Fibroblast of the conjunctiva (primary cell): ENCODE results near the gene GABBR1.

Experiments used
- DNase-seq: peaks from one replicate; pipeline ENCODE4 v3.0.0-alpha.2; 2010; ENCODE audit warnings: low read depth

Gene GABBR1

DNA sequence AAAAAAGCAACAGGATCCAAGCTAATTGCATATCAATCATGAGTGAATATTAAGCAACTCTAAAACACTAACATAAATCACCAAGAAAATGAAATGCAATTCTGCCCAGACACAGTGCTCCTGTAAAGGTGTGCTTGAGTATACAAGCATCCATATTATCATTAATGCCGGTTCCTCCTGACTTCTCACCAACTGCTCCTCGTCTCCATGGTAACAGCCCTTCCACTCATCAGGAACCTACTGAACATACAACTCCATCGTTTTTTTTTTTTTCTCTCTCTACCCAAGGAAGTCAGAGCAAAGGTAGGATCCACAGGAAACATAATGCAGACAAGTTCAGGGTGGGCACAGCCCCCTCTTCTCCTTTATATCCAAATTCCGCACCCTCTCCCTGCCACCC is 12.4 kb downstream of the GABBR1 start:
- no peak for DNase-seq

DNA sequence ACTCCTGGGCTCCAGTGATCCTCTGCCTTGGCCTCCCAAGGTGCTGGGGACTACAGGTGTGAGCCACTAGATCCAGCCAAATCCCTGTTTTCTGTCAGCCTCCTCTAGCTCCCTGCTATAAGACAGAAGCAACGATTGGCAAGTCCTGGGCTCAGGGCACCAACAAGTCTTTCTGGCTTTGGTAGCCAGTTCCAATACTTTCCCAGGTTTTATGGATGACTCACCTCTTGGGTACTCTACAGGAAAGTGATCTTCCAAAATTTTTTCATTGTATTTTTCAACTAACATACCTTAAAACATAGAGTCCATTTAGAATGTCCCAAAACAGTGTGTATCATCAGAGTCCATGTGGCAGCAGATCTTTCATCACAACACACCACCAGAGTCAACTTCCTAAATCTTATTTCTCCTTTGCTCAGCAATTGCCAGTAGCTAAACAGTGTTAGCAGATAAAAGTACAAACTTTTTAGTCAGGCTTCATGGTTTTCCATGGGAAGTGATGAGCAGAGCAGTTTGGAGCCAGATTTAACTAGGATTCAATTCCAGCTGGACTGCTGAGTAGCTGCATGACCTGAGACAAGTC is 13.3 kb downstream of the GABBR1 start:
- DNase-seq, result no peak

DNA sequence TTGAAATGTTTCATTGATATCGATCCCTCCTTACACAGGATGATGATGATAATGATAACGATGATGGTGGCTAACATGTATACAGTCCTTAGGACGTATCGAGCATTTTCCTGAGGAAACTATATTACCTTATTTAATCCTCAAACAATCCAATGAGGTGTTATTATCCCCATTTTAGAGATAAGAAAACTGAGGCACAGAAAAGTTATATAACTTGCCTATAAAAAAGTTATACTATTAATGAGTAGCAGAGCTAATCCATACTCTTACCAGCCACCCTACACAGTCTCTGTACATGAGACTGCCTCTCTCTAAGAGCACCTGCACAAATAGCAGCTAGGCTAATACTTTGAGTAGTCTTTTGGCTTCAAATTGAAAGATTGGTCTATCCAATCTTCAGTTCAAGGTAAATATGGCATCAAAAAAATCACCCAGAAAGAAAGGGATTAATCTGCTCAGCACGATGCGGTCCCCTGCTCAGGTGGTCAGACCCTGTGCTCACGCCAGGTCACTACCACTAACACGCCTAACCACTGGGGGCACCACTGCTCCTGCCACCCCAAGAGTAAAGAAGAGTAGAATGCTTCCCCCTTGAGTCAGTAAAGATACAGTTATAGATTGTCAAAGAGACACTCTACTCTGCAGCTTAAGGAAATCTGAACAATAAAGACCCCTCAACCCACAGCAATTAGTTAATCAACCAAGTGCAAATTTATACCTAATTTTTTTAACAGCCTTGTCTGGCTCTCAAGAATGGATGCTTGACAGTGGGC is 15.0 kb downstream of the GABBR1 start:
- DNase-seq, result no peak

DNA sequence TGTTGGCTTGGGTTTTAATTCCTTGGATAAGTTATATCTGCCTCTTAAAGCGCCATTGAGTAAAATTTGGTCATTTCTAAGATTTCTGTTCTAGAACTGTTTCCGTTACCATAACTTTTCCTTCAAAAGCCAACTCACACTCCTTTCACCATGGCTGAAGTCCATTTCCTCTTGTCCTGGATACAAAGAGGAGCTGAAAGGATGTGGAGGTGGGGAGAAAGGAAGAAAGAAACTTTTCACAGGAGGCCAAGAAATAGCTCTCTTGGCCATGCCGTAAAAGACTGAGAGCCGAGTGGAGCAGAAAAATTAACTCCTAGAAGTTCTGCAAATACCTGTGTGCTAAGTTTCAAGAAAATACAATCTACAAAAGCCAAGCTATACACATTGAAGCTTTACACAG is 21.6 kb downstream of the GABBR1 start:
- DNase-seq, result no peak

DNA sequence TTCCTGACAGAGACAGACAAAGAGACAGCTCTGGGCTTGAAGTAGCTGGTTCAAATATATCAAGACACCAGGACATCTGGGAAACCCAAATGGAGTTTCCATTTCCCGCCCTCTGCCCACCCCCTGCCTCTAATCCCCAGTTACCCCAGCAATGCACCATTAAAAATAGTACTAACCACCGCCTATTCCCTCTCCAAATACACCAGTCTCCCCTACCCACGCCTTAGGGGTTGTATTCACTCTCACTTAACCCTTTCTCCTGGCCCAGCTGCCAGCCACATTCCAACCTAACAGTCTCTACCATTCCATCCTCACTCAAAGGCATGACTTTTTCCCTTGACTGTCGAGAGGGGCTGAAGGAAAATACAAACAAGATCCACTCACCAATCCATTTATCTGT is 22.4 kb downstream of the GABBR1 start:
- DNase-seq, result no peak

DNA sequence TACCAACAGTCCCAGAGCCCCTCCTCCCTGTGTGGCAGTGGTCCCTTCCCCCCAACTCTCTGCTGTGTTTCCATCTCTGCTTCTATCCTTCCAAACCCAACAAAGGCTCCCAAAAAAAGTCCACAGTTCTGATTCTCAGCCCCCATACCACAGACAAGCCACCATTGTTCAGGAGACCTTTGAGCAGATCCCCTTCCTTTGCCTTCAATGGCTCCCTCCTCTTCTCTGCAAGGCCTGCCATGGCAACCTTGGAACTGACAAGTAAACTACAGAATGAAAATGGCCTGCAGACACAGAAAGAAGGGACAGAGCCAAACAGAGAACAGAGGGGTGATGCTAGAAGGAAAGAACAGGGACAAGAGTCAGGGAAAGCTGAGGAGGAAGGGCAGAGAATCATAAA is 24.9 kb downstream of the GABBR1 start:
- no peak for DNase-seq

DNA sequence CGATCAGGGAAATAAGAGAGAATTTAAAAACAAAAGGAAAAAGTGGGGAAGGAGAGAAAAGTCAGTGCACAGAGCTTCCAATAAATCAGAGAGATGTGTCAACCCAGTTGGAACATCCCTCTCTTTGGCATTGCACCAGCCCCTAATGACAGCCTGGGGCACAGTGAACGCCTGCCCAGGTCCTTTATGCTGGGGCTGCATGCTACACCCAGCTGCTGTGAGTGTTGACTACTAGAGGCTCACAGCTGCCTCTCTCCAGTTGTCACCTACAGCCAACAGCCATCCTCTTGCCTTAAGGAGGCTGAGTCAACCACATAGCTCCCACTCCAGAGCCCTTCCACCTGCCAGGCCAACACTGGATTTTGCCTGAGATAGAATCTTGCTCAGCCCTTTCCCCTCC is 29.1 kb downstream of the GABBR1 start:
- no peak for DNase-seq

DNA sequence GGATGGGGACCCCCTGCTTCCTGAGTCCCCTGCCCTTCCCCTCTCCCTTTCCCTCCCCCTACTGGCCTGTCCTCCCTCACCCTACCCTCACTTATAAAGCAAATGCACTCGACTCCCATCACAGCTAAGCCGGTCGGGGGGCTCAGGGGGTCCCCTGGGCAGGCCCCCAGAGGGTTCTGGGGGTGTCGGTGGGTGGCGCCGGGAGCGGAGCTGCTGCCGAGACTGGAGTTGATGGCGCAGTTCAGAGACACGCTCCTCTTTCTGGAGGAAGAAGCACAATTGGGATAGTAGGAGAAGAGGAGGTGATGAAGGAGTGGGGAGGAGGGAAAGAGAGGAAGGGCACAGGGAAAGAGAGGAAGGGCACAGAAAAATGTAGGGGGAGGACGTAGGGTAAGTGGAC is 29.5 kb downstream of the GABBR1 start:
- no peak for DNase-seq

DNA sequence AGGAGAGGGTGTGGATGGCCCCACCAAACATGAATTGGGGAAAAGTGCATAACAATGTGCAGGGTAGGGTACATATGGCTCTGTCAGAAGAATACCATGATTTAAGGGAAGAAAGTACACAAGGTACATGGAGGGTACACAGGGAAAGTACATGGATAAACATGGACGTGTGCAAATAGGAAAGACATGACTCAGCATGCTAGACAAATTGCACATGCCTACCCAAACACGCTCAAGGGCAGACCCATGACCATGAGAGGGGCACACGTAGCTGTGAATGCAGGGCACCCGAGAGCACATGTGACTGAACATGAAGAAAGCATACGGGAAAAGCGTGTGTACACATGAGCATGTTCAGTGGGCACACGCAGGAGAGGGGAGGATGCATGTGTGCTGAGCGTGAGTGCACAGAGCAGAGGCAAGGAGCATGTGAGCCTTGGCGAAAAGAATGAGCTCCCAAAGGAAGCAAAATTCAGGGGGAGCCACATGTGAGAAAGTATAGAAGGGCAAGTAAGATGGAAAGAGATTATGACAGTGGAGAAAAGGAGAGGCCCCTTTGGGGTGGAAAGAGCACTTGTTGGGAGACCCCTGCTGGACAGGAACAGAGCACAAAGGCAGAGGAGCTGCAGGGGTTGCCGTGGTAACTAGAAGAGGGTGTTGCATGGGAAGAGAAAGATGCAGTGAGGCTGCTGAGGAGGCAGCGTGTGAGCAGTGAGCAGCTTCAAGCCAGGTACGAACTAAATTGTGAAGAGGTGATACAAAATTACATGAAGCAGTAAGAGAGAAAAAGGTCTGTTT is 30.2 kb downstream of the GABBR1 start:
- DNase-seq, result no peak

DNA sequence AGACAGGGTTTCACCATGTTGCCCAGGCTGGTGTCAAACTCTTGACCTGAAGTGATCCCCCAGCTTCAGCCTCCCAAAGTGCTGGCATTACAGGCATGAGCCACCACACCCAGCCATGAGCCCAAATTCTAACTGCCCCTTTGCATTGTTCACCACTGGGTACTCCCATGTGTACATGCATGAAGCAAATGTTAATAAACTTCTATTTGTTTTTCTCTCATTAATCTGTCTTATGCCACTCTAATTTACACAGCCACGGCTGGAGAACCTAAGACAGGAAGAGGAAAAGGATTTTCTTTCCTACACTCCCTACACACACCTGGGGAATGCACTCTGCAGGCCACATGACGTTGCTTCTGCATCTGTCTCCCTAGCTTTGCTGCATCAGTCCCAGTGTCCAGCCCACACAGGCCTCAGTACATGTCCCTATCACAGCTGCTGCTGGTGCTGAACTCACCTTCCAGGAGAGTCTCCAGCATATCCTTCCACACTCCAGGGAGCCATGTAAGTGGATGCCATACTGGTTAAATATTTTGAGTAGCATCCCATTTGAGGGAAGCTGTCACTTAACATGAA is 34.7 kb downstream of the GABBR1 start:
- DNase-seq, result no peak

DNA sequence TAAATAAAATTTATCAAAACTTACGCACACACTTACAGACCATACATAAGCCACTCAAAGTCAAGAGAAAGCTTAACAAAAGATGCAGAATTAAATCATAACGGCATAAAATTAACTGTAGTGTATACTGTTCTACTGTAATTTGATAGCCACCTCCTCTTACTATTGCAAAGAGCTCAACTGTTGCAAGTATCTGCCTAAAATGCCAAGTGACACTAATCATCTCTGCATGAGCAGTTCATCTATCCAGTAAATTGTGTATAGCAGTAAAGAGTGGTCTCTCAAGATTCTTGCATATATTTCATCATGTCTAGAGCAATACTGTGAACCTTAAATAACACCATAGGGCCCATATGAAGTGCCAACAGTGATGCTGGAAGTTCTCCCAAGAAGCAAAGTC is 35.8 kb downstream of the GABBR1 start:
- no peak for DNase-seq

DNA sequence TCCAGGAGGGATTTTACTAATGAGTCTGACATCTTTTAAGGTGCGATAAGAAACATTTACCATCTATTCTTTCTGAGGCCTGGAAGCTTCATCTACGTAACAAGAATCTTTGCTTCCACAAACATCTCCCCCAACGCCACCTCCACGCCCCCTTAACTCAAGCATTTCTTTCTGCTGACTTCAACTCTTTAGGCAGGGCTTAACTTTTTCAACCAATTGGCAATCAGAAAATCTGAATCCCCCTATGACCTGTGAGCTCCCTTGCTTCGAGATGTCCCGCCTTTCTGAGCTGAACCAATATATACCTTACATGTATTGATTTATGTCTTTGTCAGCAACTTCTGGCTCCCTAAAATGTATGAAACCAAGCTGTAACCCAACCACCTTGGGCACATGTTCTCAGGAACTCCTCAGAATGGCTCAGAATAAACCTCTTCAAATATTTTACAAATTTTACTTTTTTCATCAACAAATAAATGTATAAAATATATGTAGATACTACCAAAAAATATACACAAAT is 36.5 kb downstream of the GABBR1 start:
- DNase-seq, result no peak

DNA sequence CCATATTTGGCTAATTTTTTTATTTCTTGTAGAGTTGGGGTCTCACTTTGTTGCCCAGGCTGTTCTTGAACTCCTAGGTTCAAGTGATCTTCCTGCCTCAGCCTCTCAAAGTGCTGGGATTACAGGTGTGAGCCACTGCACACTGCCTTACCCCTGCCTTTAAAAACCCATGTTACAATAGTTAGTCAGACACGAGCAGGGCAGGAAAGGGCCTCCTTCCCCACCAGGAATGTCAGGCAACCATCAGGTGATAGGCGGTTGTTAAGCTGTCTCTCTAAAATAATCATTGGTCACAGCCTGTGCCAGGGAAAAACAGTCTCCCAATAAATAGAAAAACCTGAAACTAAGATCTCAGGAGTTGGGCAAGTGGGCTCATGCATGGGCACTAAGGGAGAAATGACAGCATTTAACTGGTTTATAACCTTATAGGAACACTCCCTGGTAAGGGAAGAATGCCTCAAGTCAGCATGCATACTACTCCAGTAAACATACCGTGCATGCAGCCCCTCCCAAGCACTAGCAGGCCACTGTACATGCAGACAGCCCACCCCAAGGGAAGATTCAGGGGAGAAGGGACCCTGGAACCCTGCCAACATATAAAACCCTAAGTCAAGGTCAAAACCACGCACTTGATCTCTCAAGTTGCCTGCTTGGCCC is 39.7 kb downstream of the GABBR1 start:
- DNase-seq, result no peak

DNA sequence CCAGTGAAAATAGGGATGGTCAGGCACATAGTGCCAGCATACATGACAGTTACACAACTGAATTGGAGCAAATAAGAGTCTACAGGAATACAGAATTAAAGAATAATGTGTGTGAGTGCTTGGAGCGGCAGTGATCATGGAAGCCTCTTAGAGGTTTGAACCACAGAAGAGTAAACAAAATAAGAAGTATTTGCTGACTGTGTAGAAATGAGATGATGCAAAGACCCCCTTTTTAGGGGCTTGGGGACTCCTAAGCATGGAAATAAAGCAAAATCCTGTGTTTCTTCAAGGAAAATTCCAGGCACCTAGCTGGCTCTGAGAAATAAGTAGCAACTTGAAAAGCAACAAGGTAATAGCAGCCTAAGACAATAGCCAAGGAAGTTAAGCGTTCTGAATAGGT is 41.3 kb downstream of the GABBR1 start:
- no peak for DNase-seq

DNA sequence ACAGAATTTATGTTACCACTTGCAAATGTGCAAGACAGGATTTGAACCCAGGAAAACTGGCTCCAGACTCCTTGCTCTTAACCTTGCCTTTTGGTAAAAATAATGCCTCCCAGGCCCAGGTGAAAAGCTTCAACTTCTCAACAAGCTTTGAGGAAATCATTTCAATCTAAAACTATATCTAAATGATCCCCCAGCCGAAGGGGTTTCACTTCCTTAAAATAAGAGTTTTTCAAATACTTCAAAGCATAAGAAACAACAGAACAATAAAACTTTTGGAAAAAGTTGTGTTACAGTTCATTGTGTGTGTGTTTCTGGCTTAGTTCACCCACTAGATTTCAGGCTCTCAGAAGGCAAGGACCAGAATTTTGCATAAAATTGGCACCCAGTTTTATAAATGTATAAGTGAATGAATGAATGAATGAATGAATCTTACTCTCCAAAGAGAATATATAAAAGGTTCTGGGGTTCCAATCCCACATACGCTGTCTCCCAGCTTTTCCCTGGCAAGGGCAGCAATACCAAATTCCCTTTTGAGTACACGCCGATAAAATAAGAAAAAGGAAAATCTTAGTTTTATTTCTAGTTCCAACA is 42.7 kb downstream of the GABBR1 start:
- DNase-seq, result no peak

DNA sequence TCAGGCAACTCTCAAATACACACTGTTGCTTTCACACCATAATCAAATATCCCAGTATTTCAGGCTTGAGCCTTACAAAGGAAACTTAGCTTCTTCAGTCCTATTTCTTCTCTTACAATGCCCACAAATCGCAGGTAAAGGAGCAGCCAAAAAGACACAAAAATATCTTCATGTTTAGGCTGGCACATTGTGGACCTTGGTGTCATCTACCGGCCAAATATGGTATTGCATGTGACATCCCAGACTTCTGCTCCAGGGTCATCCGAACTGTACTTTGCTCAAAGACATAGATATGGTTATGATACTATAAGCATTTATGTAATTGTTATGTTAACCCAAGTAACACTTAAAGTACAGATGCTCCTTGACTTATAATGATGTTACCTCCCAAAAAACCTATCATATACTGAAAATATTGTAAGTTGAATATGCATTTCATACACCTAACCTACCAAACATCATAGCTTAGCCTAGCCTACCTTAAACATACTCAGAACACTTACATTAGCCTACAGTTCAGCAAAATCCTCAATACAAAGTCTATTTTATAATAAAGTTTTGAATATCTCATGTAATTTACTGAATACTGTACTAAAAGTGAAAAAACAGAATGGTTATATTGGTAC is 43.4 kb downstream of the GABBR1 start:
- peak; percentile 17 for DNase-seq

DNA sequence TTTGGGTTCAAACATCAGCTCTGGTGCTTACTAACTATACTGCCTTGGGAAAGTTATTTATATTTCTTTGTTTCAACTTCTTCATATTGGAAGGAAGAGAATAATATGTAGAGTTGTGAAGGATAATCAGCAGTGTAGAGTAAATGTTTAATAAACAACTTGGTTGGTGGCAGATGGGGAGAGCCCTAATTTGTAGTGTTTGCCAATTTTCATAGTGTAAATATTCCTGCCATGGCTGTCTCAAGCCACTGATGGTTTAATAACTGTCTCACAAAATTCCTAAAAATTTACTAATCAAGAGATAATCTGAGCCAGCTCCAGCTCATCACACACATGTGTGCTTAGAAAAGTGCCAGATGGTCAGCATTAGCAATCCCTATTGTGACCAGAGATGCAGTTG is 48.2 kb downstream of the GABBR1 start, which contains the start of gene OR2H2:
Gene OR2H2, plus strand, starts transcription at position 301 of the 400 bp plus-strand sequence. CDS start 2,824 bp downstream, outside the sequence.
- DNase-seq, result no peak

DNA sequence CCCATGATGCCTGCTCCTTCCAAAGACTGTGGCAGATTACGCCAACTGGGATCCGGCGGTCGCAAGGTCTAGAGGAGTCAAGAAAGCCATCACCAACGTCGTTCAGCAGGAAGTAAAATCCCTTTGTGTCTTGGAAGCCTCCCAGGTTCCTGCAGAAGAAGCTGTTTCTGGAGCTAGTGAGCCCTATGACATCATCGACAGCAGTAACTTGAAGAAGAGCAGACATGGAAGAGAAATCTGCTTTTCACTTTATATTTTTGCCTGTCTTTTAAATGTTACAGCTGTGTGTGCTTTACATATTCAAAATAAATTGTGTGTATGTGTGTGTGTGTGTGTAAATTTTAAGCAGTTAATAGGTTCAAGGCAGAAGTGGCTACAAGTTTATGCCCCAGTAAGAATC is 55.4 kb downstream of the GABBR1 start:
- DNase-seq, result no peak

DNA sequence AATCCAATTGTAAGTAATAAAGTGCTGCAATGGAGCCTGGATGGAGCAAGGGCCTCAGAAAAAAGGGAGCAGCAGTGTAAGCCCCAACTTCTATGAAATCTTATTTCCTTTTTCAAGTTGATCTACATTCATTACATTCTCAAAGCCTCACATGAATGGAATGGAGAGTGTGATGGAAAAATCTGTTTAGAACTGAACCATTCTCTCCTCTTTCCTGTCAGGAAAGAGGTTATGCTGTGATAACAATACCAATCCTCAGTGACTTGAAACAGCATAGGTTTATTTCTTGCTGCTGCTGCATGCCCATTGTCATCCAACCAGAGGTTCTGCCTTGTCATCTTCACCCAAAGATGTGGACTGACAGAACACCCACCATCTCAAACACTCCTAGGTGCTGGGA is 56.9 kb downstream of the GABBR1 start:
- DNase-seq, result no peak

DNA sequence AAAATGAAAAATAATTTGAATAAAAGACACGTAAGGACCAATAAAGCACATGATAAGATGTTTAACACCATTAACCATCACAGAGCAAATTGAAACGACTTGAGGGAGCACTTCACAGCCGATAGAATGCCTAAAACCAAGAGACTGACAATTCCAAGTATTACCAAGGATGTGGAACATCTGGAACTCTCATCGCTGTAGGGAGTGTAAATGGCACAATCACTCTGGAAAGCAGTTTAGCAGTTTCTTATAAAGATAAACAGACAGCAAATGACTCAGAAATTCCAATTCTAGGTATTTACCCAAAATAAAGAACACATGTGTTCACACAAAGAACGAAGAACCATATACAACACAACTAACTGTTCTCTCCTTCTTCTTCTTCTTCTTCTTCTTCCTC is 65.0 kb downstream of the GABBR1 start:
- DNase-seq, result peak; percentile 8

DNA sequence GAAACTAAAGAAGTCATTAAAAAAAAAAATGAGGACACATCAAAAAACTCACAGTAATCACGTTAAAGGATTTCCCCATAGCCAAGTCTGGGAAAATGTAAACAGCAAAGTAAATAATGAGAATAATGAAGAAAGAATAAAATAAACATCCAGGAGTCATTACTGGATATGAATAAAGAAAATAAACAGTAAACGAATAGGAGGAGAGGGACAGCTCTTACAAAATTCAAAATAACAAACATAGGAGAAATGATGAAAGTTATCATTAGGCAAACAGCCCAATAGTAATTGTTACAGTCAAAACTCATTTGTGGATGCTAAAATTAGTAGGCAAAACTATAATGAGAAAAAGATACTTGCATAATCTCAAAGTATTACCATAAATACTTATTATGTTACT is 65.4 kb downstream of the GABBR1 start:
- no peak for DNase-seq
